GM18870 (cell line): ENCODE data around the gene PTCHD4.

Source experiments
- ATAC-seq: cut with Tn5 transposase; IDR thresholded peaks from one replicate; pipeline ENCODE4 v1.9.1; 2021; ENCODE audit warnings: moderate library complexity; ENCODE audit not compliant: unreplicated experiment

The PTCHD4 gene

GRCh38 chr6:48100588-48100895, 10.5 kb downstream of the PTCHD4 start:
- no peak for ATAC-seq

- ATAC-seq: peak; percentile 40
These were observed 11.0 kb downstream of the PTCHD4 start for GRCh38 chr6:48099713-48100587.

GRCh38 chr6:48098923-48099322, 12.1 kb downstream of the PTCHD4 start:
- ATAC-seq: no peak

GRCh38 chr6:48092550-48093217, 18.3 kb downstream of the PTCHD4 start:
- no peak for ATAC-seq

- ATAC-seq: no peak
These were observed 20.5 kb downstream of the PTCHD4 start for GRCh38 chr6:48090546-48090945.

- ATAC-seq: no peak
These were observed 23.5 kb downstream of the PTCHD4 start for GRCh38 chr6:48087448-48087847.

GRCh38 chr6:48086187-48086586, 24.8 kb downstream of the PTCHD4 start:
- no peak for ATAC-seq

GRCh38 chr6:48085131-48085741, 25.8 kb downstream of the PTCHD4 start:
- ATAC-seq: no peak

GRCh38 chr6:48084201-48084600, 26.8 kb downstream of the PTCHD4 start:
- no peak for ATAC-seq

- no peak for ATAC-seq
These were observed 30.6 kb downstream of the PTCHD4 start for GRCh38 chr6:48080227-48081009.

GRCh38 chr6:48078120-48078519, 32.9 kb downstream of the PTCHD4 start:
- ATAC-seq: no peak

- no peak for ATAC-seq
These were observed 35.8 kb downstream of the PTCHD4 start for GRCh38 chr6:48075181-48075580.

- ATAC-seq: no peak
These were observed 36.8 kb downstream of the PTCHD4 start for GRCh38 chr6:48073976-48074767.

GRCh38 chr6:48071833-48072232, 39.2 kb downstream of the PTCHD4 start:
- ATAC-seq: no peak

GRCh38 chr6:48069280-48069679, 41.7 kb downstream of the PTCHD4 start:
- no peak for ATAC-seq

GRCh38 chr6:48068278-48069251, 42.4 kb downstream of the PTCHD4 start:
- no peak for ATAC-seq

- no peak for ATAC-seq
These were observed 43.1 kb downstream of the PTCHD4 start for GRCh38 chr6:48067886-48068277.

- ATAC-seq: no peak
These were observed 43.8 kb downstream of the PTCHD4 start for GRCh38 chr6:48067148-48067712.
